Measurements from ENCODE around the gene MCM8.

- TF ChIP-seq EZH2 (IDR thresholded peaks at IDR 0.05; ENCODE audit: low read length, unreplicated experiment) (no peak), CTCF (conservative IDR thresholded peaks at IDR 0.05; ENCODE audit: low read depth, low read length) (no peak)
These were observed 49.3 kb downstream of the MCM8 start for GRCh38 chr20:5999783-6000182.

Measured in PC-3 (cell line).